Measurements from ENCODE around the gene GRM2.

The GRM2 gene

DNA sequence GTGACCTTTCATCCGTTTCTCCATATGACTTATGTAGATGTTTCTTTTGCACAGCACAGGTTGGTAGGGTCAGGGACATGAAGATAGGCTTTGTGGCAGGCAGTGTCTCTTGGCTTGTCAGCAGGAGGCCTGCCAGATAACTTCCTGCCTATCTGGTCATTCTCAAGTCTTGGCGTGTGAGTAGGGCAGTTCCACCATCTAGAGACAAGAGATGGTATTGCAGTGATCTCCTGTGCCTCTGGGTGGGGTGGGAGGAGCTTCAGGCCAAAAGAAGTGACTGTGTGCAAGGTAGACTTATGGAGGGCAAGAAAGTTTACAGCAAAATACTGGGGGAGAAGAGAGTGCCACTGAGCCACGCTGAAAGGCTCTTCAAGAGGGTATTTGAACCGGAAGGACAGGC is 24.8 kb upstream of the GRM2 start:
- peak; percentile 79 for TF ChIP-seq CTCF (IDR thresholded peaks at IDR 0.05)

GRCh38 chr3:51682526-51682925 is 24.3 kb upstream of the GRM2 start:
- no peak for TF ChIP-seq CTCF (IDR thresholded peaks at IDR 0.05)

DNA sequence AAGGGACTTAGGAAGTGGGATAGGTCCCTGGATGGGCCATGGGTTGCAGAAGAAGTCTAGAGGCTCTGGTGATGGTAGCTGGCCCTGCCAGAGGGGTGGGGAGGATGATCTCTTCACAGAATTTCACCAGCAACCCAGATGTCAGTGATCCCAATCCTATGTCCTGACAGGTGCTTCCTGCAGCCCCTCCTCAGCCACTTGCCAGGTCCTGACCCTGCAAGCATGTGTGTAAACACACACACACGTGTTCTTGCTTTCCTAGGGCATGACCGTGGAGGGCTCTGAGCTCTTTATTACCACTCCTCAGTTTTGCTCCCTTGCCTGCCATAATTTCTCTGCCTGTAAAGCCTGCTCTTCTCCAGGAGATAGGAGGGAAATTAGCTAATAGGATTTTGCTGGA is 23.3 kb upstream of the GRM2 start:
- no peak for TF ChIP-seq CTCF (IDR thresholded peaks at IDR 0.05)

DNA sequence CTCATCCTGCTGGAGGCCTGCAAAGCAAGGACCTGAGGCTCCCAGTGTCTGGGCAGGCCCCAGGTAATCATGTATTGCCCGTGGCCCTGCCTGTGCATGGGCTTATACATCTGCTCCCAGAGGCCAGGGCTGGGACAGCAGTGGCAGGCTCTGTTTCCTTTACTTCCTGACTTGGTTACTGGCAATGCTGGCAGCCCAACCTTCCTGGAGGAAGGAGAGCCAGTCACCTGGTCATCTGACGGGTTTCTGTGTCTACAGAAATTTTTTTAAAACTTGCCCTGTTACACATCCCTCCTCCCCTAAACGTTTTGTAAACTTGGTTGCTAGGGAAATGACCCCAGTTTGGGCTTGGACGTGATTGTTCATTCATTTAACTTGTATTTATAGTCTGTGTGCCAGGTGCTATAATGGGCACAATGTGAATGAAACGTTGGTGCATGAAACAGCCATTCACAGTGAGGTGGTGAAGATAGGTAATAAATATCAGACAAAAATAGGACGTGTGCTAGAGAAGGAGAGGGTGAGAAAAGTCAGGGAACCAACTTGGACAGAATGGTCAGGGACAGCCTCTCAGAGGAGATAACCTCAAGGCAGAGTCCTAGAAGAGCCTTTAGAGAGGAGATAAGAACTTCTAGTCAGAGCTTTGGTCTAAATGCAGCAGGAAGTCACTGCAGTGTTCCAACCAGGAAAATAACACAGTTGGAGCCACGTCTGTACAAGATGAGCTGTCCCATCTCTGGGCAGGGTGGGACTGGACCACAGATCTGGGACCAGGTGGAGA is 21.7 kb upstream of the GRM2 start:
- TF ChIP-seq CTCF (IDR thresholded peaks at IDR 0.05), result no peak

- TF ChIP-seq CTCF (IDR thresholded peaks at IDR 0.05), result no peak
Measured at GRCh38 chr3:51686056-51686455, 20.8 kb upstream of the GRM2 start.

DNA sequence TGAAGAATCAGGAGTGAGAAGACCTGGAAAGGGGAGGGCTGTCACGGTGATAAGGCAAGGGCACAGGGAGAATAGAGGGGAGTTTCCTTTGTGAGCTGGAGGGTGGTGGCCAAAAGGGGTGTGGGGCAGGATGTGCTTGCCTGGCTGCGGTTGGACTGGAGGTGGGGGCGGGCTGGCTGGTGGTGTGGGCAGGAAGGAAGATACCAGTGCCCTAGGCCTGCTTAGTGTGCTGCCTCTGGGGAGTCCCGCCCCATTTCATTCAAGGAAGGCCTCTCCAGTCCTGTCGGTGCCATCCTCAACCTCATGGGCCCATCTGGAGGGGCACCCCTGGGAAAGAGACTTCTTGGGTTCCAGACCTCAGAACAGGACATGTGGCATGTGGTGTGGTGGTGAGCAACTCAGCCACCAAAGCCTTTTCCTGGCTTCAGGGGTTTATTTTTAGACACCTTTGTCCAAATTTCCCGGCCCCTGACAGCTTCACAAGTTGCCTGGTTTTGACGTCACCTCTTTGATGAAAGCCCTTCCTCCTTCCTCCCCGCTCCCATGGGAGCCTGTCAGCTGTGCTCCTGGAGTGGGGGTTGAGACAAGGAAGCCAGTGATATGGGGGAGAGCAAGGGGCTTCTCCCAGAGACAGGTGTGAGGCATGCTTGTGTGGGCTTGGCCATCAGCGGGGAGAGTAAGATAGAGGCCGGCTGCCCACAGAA is 20.2 kb upstream of the GRM2 start:
- no peak for TF ChIP-seq CTCF (IDR thresholded peaks at IDR 0.05)

DNA sequence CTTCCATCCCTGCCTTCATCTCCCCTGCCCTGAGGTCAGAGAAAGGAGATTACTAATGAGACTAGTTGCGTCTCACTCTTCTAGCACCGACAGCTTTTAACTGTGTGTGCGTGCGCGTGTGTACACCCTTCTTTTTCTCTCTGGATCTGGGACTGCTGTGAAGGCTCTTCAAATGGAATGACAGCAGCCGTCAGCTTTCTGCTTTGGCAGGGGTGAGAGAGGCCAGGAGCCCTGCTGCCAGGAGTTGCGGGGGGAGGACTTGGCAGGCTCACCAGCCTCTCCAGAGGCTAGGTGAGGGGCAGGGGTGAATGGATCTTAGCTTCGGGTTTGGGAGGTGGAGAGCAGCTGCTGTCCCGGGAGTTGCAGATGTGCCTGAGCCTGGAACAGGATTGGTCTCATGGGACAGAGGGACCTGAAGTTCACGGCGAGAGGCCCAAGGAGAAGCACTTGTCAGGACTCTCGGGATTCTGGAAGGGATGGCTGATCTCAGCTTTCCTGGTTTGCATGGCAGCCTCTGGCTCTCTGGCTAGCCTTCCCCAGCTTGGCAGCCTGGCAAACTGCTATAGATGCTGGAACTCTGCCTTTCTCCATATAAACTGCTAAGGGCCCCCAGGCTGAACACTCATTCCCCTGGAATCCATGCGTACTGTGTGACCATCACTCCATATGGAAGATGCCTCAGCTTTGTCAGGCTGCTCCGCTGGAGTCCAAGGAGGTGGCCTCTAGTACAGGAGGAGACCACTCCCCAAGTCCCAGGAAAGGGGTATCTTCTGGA is 19.2 kb upstream of the GRM2 start:
- TF ChIP-seq CTCF (IDR thresholded peaks at IDR 0.05), result no peak
